Bronchial epithelial cell (primary cell): ENCODE data around the gene LRMDA. TPM values are rescaled to one million over a fixed set of nuclear protein-coding genes. Genes with fewer than 3 reads are reported as not detected.
A peak's percentile ranks its signal among the peaks of the same experiment; 100 is the strongest.

Experiments
- DNase-seq: peaks from one replicate; pipeline ENCODE4 v3.0.0-alpha.2; 2010; ENCODE audit warnings: low read depth
- FAIRE-seq: peaks from 2 replicates; lab custom pipeline; 2011; peaks lifted over from hg19 to GRCh38; lab: Jason Lieb, UNC
- H3K27me3 ChIP-seq: 2 replicates; pipeline ENCODE4 v1.5.1; 2011; ENCODE audit warnings: low read length; ENCODE audit not compliant: control insufficient read depth, insufficient read depth
- H3K36me3 ChIP-seq: 2 replicates; pipeline ENCODE4 v1.5.1; 2011; ENCODE audit warnings: low read length; ENCODE audit not compliant: control insufficient read depth, insufficient read depth
- H3K4me3 ChIP-seq: 2 replicates; pipeline ENCODE4 v1.5.1; 2011; ENCODE audit warnings: mild to moderate bottlenecking, low read depth, low read length, control low read depth
- total RNA-seq: library from RNA; depleted of rRNA; stranded (reverse); fragments of >200 nt; gene quantifications from 2 replicates; pipeline ENCODE4 v1.2.1, GENCODE V29; 2014
- TF ChIP-seq, protein P1 (sequence below): IDR thresholded peaks from 2 replicates; pipeline ENCODE4 v1.5.1; 2011; ENCODE audit warnings: mild to moderate bottlenecking, moderate library complexity, low read length, control low read depth, inconsistent platforms; ENCODE audit not compliant: insufficient read depth, severe bottlenecking

LRMDA gene
- total RNA-seq, 1 donor from 2014 or later: 1.6 TPM

- no peak for DNase-seq
- Histone ChIP-seq H3K27me3 (no peaks in the 10 kb centered on the region), H3K36me3 (no peaks in the 10 kb centered on the region), H3K4me3 (no peak overlapping the region)
- no peak for FAIRE-seq
- TF ChIP-seq, protein P1, sequence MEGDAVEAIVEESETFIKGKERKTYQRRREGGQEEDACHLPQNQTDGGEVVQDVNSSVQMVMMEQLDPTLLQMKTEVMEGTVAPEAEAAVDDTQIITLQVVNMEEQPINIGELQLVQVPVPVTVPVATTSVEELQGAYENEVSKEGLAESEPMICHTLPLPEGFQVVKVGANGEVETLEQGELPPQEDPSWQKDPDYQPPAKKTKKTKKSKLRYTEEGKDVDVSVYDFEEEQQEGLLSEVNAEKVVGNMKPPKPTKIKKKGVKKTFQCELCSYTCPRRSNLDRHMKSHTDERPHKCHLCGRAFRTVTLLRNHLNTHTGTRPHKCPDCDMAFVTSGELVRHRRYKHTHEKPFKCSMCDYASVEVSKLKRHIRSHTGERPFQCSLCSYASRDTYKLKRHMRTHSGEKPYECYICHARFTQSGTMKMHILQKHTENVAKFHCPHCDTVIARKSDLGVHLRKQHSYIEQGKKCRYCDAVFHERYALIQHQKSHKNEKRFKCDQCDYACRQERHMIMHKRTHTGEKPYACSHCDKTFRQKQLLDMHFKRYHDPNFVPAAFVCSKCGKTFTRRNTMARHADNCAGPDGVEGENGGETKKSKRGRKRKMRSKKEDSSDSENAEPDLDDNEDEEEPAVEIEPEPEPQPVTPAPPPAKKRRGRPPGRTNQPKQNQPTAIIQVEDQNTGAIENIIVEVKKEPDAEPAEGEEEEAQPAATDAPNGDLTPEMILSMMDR: no peak
These were observed 526.1 kb downstream of the LRMDA start for GRCh38 chr10:75957314-75958120.

GRCh38 chr10:75959209-75959608 lies 527.8 kb downstream of the LRMDA start:
- H3K36me3 ChIP-seq: no peaks in the 10 kb centered on the region
- peak; percentile 81 for DNase-seq
- no peak overlapping the region for H3K4me3 ChIP-seq
- H3K27me3 ChIP-seq: no peaks in the 10 kb centered on the region
- FAIRE-seq: peak; percentile 79
- TF ChIP-seq, protein P1: no peak

DNA sequence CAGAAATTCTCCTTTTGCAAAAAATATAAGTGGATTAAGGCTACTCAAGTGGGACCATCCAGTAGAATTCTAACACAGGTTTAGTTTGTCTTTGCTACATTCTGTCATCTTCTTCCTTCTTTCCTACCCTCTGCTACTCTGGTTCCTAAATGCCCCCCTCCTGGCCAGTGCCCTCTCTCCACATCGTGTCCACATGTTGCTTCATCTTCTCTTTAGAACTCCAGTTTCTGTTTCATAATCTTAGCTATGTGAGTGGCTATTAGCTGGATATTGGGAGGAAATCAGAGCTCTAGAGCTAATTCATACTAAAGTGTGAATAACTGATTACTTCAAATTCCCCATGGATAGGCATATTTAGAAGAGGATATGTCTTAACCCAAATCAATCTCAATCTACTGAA lies 528.5 kb downstream of the LRMDA start:
- Histone ChIP-seq H3K27me3 (no peaks in the 10 kb centered on the region), H3K36me3 (no peaks in the 10 kb centered on the region), H3K4me3 (no peak overlapping the region)
- FAIRE-seq: no peak
- no peak for DNase-seq
- TF ChIP-seq, protein P1: no peak

DNA sequence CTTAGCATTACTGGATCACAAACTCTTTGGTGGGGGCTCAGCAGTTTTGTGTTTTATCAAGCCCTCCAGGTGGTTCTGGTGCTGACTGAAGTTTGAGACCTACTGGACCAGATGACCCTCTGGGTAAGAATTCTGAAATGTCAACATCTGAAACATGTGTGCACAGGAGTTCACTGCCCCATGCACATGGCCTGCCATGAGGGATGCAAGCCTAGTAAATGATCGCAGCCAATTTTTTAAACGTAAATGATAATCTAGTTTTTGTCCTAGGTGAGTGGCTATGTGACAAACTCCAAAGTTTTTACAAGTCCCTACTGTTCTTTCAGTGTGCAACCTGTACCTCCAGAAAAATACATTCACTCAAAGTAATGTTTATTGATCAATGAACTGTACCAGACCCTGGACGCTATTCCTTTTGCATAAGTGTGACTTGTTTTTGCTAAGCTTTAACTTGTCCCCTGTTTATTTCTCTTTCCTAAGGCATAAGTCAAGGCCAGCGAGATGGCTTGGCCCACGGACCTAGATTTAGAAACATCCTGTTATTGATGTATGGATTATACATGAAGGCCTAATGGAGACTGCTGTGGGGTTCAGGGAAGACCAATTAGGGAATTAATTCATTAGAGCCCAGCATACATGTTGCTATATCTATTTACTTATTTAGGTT lies 531.1 kb downstream of the LRMDA start:
- no peak for DNase-seq
- Histone ChIP-seq H3K27me3 (no peaks in the 10 kb centered on the region), H3K4me3 (no peak overlapping the region), H3K36me3 (no peaks in the 10 kb centered on the region)
- TF ChIP-seq, protein P1: no peak
- no peak for FAIRE-seq

DNA sequence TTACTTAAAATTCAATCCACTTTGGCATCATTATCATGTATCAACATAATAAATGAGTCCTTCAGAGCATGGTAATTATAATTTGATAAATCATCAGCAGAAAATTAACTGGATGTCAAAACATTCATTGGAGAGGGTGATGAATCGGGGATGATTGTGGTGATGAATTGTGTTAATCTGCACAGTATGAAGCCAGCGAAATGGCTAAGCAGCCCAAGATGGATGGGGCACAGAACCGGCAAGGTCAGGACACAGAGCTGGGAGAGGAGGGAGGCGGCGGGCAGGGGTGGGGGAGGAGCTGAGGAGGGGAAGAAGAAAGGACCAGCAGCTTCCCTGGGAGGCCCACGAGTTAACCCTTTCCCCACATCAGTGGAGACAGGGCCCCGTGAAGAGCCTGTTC lies 536.1 kb downstream of the LRMDA start:
- Histone ChIP-seq H3K4me3 (no peak overlapping the region), H3K27me3 (no peaks in the 10 kb centered on the region), H3K36me3 (no peaks in the 10 kb centered on the region)
- TF ChIP-seq, protein P1: no peak
- DNase-seq: no peak
- no peak for FAIRE-seq
